ENCODE results near the gene GCC2.

DNA sequence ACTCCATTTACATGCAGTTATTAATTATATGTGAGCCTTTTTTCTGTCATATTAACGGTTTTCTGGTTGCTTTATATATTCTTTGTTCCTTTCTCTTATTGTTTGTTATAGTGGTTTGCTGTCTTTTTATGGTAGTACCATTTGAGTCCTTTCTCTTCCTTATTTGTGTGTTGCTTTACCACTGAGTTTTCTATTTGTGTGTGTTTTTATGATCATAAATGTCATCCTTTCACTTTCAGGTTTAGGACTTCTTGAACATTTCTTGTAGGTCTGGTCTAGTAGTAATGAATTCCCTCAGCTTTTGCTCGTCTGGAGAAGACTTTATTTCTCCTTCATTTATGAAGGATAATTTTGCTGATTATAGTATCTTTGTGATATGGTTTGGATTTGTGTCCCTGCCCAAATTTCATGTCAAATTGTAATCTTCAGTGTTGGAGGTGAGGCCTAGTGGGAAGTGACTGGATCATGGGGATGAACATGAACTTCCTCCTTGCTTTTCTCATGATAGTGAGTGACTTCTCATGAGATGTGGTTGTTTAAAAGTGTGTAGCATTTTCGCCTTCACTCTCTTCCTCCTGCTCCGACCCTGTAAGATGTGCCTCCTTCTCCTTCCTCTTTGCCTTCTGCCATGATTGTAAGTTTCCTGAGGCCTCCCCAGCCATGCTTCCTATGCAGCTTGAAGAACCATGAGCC, 11.5 kb downstream of the GCC2 start:
- TF ChIP-seq, protein P1, sequence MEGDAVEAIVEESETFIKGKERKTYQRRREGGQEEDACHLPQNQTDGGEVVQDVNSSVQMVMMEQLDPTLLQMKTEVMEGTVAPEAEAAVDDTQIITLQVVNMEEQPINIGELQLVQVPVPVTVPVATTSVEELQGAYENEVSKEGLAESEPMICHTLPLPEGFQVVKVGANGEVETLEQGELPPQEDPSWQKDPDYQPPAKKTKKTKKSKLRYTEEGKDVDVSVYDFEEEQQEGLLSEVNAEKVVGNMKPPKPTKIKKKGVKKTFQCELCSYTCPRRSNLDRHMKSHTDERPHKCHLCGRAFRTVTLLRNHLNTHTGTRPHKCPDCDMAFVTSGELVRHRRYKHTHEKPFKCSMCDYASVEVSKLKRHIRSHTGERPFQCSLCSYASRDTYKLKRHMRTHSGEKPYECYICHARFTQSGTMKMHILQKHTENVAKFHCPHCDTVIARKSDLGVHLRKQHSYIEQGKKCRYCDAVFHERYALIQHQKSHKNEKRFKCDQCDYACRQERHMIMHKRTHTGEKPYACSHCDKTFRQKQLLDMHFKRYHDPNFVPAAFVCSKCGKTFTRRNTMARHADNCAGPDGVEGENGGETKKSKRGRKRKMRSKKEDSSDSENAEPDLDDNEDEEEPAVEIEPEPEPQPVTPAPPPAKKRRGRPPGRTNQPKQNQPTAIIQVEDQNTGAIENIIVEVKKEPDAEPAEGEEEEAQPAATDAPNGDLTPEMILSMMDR (conservative IDR thresholded peaks at IDR 0.05; ENCODE audit: low read depth in 2 of 2) = no peak
- TF ChIP-seq EZH2 (IDR thresholded peaks at IDR 0.05; ENCODE audit: low read depth, unreplicated experiment) = no peak
- TF ChIP-seq, protein P2, sequence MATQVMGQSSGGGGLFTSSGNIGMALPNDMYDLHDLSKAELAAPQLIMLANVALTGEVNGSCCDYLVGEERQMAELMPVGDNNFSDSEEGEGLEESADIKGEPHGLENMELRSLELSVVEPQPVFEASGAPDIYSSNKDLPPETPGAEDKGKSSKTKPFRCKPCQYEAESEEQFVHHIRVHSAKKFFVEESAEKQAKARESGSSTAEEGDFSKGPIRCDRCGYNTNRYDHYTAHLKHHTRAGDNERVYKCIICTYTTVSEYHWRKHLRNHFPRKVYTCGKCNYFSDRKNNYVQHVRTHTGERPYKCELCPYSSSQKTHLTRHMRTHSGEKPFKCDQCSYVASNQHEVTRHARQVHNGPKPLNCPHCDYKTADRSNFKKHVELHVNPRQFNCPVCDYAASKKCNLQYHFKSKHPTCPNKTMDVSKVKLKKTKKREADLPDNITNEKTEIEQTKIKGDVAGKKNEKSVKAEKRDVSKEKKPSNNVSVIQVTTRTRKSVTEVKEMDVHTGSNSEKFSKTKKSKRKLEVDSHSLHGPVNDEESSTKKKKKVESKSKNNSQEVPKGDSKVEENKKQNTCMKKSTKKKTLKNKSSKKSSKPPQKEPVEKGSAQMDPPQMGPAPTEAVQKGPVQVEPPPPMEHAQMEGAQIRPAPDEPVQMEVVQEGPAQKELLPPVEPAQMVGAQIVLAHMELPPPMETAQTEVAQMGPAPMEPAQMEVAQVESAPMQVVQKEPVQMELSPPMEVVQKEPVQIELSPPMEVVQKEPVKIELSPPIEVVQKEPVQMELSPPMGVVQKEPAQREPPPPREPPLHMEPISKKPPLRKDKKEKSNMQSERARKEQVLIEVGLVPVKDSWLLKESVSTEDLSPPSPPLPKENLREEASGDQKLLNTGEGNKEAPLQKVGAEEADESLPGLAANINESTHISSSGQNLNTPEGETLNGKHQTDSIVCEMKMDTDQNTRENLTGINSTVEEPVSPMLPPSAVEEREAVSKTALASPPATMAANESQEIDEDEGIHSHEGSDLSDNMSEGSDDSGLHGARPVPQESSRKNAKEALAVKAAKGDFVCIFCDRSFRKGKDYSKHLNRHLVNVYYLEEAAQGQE (IDR thresholded peaks at IDR 0.05; ENCODE audit: unreplicated experiment) = no peak
- no peak for TF ChIP-seq POLR2AphosphoS5 (IDR thresholded peaks at IDR 0.05; ENCODE audit: low read depth)
- no peak for TF ChIP-seq ZNF114 (CRISPR knock-in tag; IDR thresholded peaks at IDR 0.05)
- no peak for TF ChIP-seq CREB1 (CRISPR knock-in tag; IDR thresholded peaks at IDR 0.05; ENCODE audit: low read depth)
